ENCODE results near the gene ARHGAP15.

ARHGAP15 gene

GRCh38 chr2:143802871-143803650 lies 673.8 kb downstream of the ARHGAP15 start:
- no peak for DNase-seq

- DNase-seq, result no peak
These were observed 674.7 kb downstream of the ARHGAP15 start for GRCh38 chr2:143803936-143804335.

GRCh38 chr2:143805666-143806065 lies 676.4 kb downstream of the ARHGAP15 start:
- no peak for DNase-seq

GRCh38 chr2:143807192-143807591 lies 678.0 kb downstream of the ARHGAP15 start:
- DNase-seq, result no peak

GRCh38 chr2:143807671-143808070 lies 678.5 kb downstream of the ARHGAP15 start:
- no peak for DNase-seq

- no peak for DNase-seq
These were observed 678.9 kb downstream of the ARHGAP15 start for GRCh38 chr2:143808166-143808565.

GRCh38 chr2:143815082-143815481 lies 685.9 kb downstream of the ARHGAP15 start:
- DNase-seq, result no peak

- DNase-seq, result no peak
These were observed 687.7 kb downstream of the ARHGAP15 start for GRCh38 chr2:143816916-143817315.
